ENCODE measurements around the gene DAP. TPM values are rescaled to one million over a fixed set of nuclear protein-coding genes. Genes with fewer than 3 reads are reported as not detected.

The DAP gene
- total RNA-seq, 1 experiment from 2014 or later, result 77.6 TPM

- Histone ChIP-seq H3K4me1 (no peaks in the 10 kb centered on the region), H3K27me3 (replicated peaks; ENCODE audit: control insufficient read depth, insufficient read depth, low read length) (no peaks in the 10 kb centered on the region), H3K36me3 (ENCODE audit: control insufficient read depth, insufficient read depth, low read length) (no peaks in the 10 kb centered on the region), H3K4me3 (ENCODE audit: low read depth, low read length) (no peak overlapping the region), H3K9me3 (no peaks in the 10 kb centered on the region)
- H3K27ac Mint-ChIP-seq (ENCODE audit: unreplicated experiment), result no peak overlapping the region
- DNase-seq, result no peak
- ChIA-PET POLR2A (no interaction called here), CTCF (no interaction called here)
- no peaks in the 10 kb centered on the region for H3K27me3 Mint-ChIP-seq (ENCODE audit: insufficient read depth, unreplicated experiment)
- no TSS peak for BruUV-seq (replicated peaks)
- H3K4me3 Mint-ChIP-seq (ENCODE audit: unreplicated experiment), result no peak overlapping the region
- peaks cover 22% of the 10 kb centered on the region for H3K36me3 Mint-ChIP-seq (ENCODE audit: insufficient read depth, unreplicated experiment)
- intact Hi-C loops (cut with micrococcal nuclease; ENCODE audit: unreplicated experiment), result no loop called here
- TF ChIP-seq, protein P1, sequence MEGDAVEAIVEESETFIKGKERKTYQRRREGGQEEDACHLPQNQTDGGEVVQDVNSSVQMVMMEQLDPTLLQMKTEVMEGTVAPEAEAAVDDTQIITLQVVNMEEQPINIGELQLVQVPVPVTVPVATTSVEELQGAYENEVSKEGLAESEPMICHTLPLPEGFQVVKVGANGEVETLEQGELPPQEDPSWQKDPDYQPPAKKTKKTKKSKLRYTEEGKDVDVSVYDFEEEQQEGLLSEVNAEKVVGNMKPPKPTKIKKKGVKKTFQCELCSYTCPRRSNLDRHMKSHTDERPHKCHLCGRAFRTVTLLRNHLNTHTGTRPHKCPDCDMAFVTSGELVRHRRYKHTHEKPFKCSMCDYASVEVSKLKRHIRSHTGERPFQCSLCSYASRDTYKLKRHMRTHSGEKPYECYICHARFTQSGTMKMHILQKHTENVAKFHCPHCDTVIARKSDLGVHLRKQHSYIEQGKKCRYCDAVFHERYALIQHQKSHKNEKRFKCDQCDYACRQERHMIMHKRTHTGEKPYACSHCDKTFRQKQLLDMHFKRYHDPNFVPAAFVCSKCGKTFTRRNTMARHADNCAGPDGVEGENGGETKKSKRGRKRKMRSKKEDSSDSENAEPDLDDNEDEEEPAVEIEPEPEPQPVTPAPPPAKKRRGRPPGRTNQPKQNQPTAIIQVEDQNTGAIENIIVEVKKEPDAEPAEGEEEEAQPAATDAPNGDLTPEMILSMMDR (IDR thresholded peaks at IDR 0.05; ENCODE audit: insufficient read depth in 1 of 2, low read depth in 1 of 2, low read length in 1 of 2, severe bottlenecking in 1 of 2, unreplicated experiment in 1 of 2), result no peak
- no peaks in the 10 kb centered on the region for H3K9me3 Mint-ChIP-seq (ENCODE audit: unreplicated experiment)
- H3K4me1 Mint-ChIP-seq (ENCODE audit: low read depth, unreplicated experiment), result no peaks in the 10 kb centered on the region
Observed at GRCh38 chr5:10734037-10734709, 26.9 kb downstream of the DAP start.

DNA sequence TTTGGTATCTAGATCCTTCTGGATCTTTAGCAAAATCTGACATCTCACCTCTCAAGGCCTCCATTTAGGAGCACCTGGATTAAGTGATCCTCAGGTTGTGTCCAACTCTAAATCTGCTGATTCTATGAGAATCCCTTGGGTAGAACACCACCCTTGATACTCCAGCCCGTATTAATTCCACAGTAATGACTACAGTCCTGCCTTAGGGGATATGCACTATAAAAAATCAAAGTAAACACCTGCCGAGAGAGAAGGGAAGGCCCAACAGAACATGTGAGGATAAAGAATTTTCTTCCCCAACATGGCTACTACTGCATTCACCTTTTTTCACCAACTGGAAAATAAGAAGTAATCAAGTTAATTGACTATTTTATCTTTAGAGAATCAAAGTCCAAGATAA lies 27.6 kb downstream of the DAP start:
- ChIA-PET CTCF (no interaction called here), POLR2A (no interaction called here)
- H3K36me3 ChIP-seq (ENCODE audit: control insufficient read depth, insufficient read depth, low read length), result no peaks in the 10 kb centered on the region
- Mint-ChIP-seq H3K4me3 (ENCODE audit: unreplicated experiment) (no peak overlapping the region), H3K4me1 (ENCODE audit: low read depth, unreplicated experiment) (no peaks in the 10 kb centered on the region), H3K27me3 (ENCODE audit: insufficient read depth, unreplicated experiment) (no peaks in the 10 kb centered on the region), H3K27ac (ENCODE audit: unreplicated experiment) (no peak overlapping the region), H3K9me3 (ENCODE audit: unreplicated experiment) (no peaks in the 10 kb centered on the region), H3K36me3 (ENCODE audit: insufficient read depth, unreplicated experiment) (peaks cover 14% of the 10 kb centered on the region)
- H3K4me1 ChIP-seq, result no peaks in the 10 kb centered on the region
- TF ChIP-seq, protein P1 (IDR thresholded peaks at IDR 0.05; ENCODE audit: insufficient read depth in 1 of 2, low read depth in 1 of 2, low read length in 1 of 2, severe bottlenecking in 1 of 2, unreplicated experiment in 1 of 2), result no peak
- DNase-seq, result no peak
- H3K4me3 ChIP-seq (ENCODE audit: low read depth, low read length), result no peak overlapping the region
- H3K9me3 ChIP-seq, result no peaks in the 10 kb centered on the region
- no TSS peak for BruUV-seq (replicated peaks)
- intact Hi-C loops (cut with micrococcal nuclease; ENCODE audit: unreplicated experiment), result no loop called here
- H3K27me3 ChIP-seq (replicated peaks; ENCODE audit: control insufficient read depth, insufficient read depth, low read length), result no peaks in the 10 kb centered on the region

DNA sequence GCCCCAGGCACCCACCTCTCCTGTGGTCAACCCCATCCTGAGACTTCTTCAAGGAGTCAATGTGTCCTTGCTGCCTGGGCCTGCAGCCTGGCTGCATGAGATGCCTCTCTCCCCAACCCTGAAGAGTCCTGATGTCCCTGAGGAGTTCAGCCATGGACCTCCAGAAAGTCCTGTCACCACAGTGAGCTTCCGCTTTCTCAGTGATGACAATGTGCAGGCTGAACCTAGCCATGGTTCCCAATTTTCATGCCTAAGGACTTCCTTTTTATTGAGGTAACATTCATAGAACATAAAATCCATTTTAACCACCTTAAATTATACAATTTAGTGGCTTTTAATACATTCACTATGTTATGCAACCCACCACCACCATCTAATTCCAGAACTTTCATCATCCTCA lies 29.1 kb downstream of the DAP start:
- no TSS peak for BruUV-seq (replicated peaks)
- no peaks in the 10 kb centered on the region for H3K4me1 Mint-ChIP-seq (ENCODE audit: low read depth, unreplicated experiment)
- H3K4me3 ChIP-seq (ENCODE audit: low read depth, low read length), result no peak overlapping the region
- no peaks in the 10 kb centered on the region for H3K4me1 ChIP-seq
- H3K27me3 Mint-ChIP-seq (ENCODE audit: insufficient read depth, unreplicated experiment), result no peaks in the 10 kb centered on the region
- peaks cover 7% of the 10 kb centered on the region for H3K36me3 Mint-ChIP-seq (ENCODE audit: insufficient read depth, unreplicated experiment)
- H3K36me3 ChIP-seq (ENCODE audit: control insufficient read depth, insufficient read depth, low read length), result no peaks in the 10 kb centered on the region
- no peak for DNase-seq
- ChIA-PET CTCF (no interaction called here), POLR2A (no interaction called here)
- H3K9me3 Mint-ChIP-seq (ENCODE audit: unreplicated experiment), result no peaks in the 10 kb centered on the region
- H3K27ac Mint-ChIP-seq (ENCODE audit: unreplicated experiment), result no peak overlapping the region
- no peaks in the 10 kb centered on the region for H3K9me3 ChIP-seq
- H3K27me3 ChIP-seq (replicated peaks; ENCODE audit: control insufficient read depth, insufficient read depth, low read length), result no peaks in the 10 kb centered on the region
- H3K4me3 Mint-ChIP-seq (ENCODE audit: unreplicated experiment), result no peak overlapping the region
- TF ChIP-seq, protein P1 (IDR thresholded peaks at IDR 0.05; ENCODE audit: insufficient read depth in 1 of 2, low read depth in 1 of 2, low read length in 1 of 2, severe bottlenecking in 1 of 2, unreplicated experiment in 1 of 2), result no peak
- intact Hi-C loops (cut with micrococcal nuclease; ENCODE audit: unreplicated experiment), result no loop called here

Measured in Caco-2 (cell line).